ENCODE results near the gene RAB5A. TPM values are rescaled to one million over a fixed set of nuclear protein-coding genes. Genes with fewer than 3 reads are reported as not detected.

The RAB5A gene, protein sequence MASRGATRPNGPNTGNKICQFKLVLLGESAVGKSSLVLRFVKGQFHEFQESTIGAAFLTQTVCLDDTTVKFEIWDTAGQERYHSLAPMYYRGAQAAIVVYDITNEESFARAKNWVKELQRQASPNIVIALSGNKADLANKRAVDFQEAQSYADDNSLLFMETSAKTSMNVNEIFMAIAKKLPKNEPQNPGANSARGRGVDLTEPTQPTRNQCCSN
- 39.3 and 74.8 TPM in 2 replicates for total RNA-seq

DNA sequence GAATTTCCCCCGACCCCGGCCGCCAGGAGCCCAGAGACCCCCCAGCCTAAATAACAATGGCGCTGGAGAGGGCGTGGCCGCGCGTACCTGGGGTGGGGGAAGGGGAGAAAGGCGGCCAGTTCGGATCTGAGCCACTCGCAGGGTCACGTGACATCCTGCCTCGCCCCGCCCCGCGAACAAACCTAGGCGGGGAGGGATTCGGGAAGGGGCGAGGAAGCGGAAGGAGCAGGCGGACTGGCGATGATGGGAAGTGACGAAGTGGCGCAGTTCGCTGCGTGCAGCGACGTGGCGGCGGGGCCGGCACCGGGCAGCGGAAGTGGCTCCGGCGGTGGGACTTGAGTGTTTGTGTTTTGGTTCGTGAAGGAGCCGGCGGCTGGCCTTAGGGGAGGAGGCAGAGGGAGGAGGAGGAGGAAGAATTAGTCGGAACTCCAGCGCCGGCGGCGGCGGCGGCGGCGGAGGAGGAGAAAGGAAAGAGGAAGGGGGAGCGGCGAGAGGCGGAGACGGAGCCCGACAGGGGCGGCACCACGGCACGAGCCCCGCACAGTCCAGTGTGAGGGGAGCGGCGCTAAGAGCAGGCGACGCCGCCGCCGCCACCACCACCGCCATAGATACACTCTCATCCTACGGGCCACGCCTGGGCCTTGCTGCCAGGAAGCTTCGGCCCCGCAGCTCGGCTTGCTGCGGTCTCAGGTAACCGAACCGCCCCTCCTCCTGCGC is at the start of gene RAB5A:
Gene RAB5A, plus strand, starts transcription at position 266 of the 717 bp plus-strand sequence. CDS start 3,802 bp downstream, outside the sequence.

DNA sequence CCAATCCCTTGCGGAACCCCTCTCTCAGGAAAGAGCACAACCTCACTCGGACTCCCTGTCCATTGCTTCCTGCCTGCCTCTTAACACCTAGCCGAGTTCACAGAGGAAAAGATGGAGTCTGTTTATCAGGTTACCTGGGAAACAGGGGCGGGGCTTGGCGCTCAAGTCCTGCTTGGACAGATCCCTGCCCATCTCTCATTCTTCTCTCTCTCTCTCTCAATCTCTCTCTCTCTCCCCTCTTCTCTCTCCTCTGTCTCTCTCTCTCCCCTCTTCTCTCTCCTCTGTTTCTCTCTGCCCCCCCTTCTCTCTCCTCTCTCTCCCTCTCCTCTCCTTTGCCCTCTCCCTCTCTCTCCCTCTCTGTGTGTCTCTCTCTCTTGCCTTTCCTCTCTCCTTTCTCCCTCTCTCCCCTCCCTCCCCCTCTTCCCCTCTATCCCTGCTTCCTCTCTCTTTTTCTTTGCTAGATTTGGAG is 12.8 kb upstream of the RAB5A start, which contains the start of gene EFHB:
Gene EFHB, minus strand, starts transcription at position 120 of the 469 bp plus-strand sequence. CDS start 199 bp downstream, outside the sequence.

DNA sequence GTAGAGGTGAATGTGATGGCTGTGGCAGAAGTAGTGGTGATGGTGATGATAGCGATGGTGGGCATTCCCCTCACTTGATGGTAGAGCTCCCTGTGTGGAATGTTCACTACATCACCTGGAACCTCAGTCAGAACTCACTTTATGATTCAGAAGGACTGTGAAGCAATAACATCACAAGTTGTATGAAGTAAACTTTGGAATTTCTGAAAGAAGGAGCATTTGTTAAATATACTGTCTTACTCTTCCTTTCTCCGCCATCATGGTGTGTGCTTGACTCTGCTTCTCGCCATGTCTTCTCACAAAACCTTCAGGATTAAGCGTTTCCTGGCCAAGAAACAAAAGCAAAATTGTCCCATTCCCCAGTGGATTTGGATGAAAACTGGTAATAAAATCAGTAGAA is 65.3 kb downstream of the RAB5A start, which contains the start of gene PP2D1:
Gene PP2D1, minus strand, starts transcription at position 101 of the 400 bp plus-strand sequence. CDS start 192 bp downstream, outside the sequence.

Other genes starting within 250 kb of the RAB5A start
- gene EFHB, start 12.9 kb upstream of the RAB5A start, total RNA-seq = 0.58 and 7.8 TPM in 2 replicates
- not detected in 2 replicates for gene PP2D1, start 65.2 kb downstream of the RAB5A start, total RNA-seq
- gene KAT2B, start 93.3 kb downstream of the RAB5A start, total RNA-seq = 5.4 and 8.2 TPM in 2 replicates
- 0.47 and 1.4 TPM in 2 replicates for gene SGO1, start 239.1 kb downstream of the RAB5A start, total RNA-seq

All from pericardium fibroblast (primary cell).